EL (cell line): ENCODE results near the gene KPTN.
A peak's percentile ranks its signal among the peaks of the same experiment; 100 is the strongest.

Experiments
- DNase-seq: peaks from one replicate; pipeline ENCODE4 v3.0.0-alpha.2; 2016

KPTN gene

GRCh38 chr19:47432091-47432490, 51.9 kb downstream of the KPTN start:
- DNase-seq = no peak

- DNase-seq = peak; percentile 34
Measured at GRCh38 chr19:47430041-47430802, 53.8 kb downstream of the KPTN start.

GRCh38 chr19:47429140-47429793, 54.8 kb downstream of the KPTN start:
- no peak for DNase-seq

GRCh38 chr19:47428177-47428894, 55.7 kb downstream of the KPTN start:
- DNase-seq = peak; percentile 100

GRCh38 chr19:47427241-47428176, 56.5 kb downstream of the KPTN start:
- peak; percentile 69 for DNase-seq
